Lower lobe of right lung (tissue), 2 donors: Measurements from ENCODE around the gene PADI2. TPM values are rescaled to one million over a fixed set of nuclear protein-coding genes. Genes with fewer than 3 reads are reported as not detected.
A peak's percentile ranks its signal among the peaks of the same experiment; 100 is the strongest.

Source experiments
- ATAC-seq, 2 donors: fragments of 200-7000 bp; cut with Tn5 transposase; one replicate each; pipeline ENCODE4 v1.9.1; 2020 to 2022; ENCODE audit warnings: mild to moderate bottlenecking in 2 of 2, moderate library complexity in 2 of 2
- DNase-seq: peaks from one replicate; pipeline ENCODE4 v3.0.0-alpha.2; 2020
- H3K27ac ChIP-seq: fragments of 200-600 bp; one replicate; pipeline ENCODE4 v1.8.0; 2022
- H3K27me3 ChIP-seq: fragments of 200-600 bp; one replicate; pipeline ENCODE4 v1.8.0; 2022; ENCODE audit warnings: low read depth
- H3K36me3 ChIP-seq: fragments of 200-600 bp; one replicate; pipeline ENCODE4 v1.8.0; 2022; ENCODE audit warnings: mild to moderate bottlenecking
- H3K4me1 ChIP-seq: fragments of 200-600 bp; one replicate; pipeline ENCODE4 v1.8.0; 2022
- H3K4me3 ChIP-seq: fragments of 200-600 bp; one replicate; pipeline ENCODE4 v1.8.0; 2022; ENCODE audit warnings: mild to moderate bottlenecking
- H3K9me3 ChIP-seq: fragments of 200-600 bp; one replicate; pipeline ENCODE4 v1.8.0; 2022
- intact Hi-C: fragments of 100-400 bp; cut with DNase I; formaldehyde crosslinking; loops from one replicate; pipeline ENCODE4 v1.11.0; 2022
- total RNA-seq: library from RNA; stranded (reverse); fragmentation: NEBNext Ultra II Directional; extraction: Animal tissue kit (Norgen Biotek cat#: 25700); gene quantifications from one replicate; pipeline ENCODE4 v1.2.1, GENCODE V29; 2021
- TF ChIP-seq, protein P1 (sequence below): fragments of 200-600 bp; IDR thresholded peaks from one replicate; pipeline ENCODE4 v1.8.0; 2022; ENCODE audit warnings: antibody characterized with exemption, mild to moderate bottlenecking
- donor health status: DM: no; HTN: yes; CAD: no; lungs with severe emphysema.

PADI2 gene
- total RNA-seq, 1 donor from 2014 or later, result 18.4 TPM

DNA sequence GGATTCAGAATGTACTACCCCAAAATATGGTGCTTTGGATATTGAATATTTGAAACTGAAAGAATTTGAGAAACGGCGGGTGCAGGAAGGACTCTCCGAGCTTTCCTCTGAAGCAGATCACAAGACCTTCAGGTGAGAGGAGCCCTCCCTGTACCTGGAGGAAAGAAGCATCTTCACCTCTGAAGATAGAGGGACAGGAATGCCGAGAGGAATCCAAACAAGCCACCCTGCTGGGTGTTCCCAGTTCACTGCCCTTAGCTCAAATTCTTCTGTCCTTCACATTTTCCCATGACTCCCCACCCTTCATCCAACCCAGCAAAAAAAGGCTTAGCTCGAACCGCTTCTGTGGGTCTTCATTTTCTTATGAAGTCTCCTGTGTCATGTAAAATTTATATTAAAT is 18.2 kb upstream of the PADI2 start:
- Histone ChIP-seq H3K36me3 (no peaks in the 10 kb centered on the region), H3K4me1 (no peaks in the 10 kb centered on the region), H3K4me3 (no peak overlapping the region), H3K27ac (no peak overlapping the region), H3K27me3 (peaks cover 10% of the 10 kb centered on the region), H3K9me3 (no peaks in the 10 kb centered on the region)
- no peak for ATAC-seq
- intact Hi-C loops, result no loop called here
- DNase-seq, result no peak
- TF ChIP-seq, protein P1, sequence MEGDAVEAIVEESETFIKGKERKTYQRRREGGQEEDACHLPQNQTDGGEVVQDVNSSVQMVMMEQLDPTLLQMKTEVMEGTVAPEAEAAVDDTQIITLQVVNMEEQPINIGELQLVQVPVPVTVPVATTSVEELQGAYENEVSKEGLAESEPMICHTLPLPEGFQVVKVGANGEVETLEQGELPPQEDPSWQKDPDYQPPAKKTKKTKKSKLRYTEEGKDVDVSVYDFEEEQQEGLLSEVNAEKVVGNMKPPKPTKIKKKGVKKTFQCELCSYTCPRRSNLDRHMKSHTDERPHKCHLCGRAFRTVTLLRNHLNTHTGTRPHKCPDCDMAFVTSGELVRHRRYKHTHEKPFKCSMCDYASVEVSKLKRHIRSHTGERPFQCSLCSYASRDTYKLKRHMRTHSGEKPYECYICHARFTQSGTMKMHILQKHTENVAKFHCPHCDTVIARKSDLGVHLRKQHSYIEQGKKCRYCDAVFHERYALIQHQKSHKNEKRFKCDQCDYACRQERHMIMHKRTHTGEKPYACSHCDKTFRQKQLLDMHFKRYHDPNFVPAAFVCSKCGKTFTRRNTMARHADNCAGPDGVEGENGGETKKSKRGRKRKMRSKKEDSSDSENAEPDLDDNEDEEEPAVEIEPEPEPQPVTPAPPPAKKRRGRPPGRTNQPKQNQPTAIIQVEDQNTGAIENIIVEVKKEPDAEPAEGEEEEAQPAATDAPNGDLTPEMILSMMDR, result no peak

DNA sequence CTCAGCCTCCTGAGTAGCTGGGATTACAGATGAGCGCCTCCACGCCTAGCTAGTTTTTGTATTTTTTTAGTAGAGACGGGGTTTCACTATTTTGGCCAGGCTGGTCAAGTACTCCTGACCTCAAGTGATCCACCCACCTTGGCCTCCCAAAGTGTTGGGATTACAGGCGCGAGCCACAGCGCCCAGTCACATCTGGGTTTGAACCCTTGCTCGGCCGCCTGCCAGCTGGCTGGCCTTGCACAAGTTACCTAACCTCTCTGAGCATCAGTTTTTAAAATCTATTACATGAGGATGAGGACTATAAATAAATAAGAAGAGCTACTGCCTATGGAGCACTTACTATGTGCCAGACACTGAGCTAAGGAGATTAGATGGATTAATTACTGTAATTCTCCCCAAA is 17.7 kb upstream of the PADI2 start:
- Histone ChIP-seq H3K36me3 (no peaks in the 10 kb centered on the region), H3K27me3 (peaks cover 10% of the 10 kb centered on the region), H3K9me3 (no peaks in the 10 kb centered on the region), H3K4me3 (no peak overlapping the region), H3K27ac (no peak overlapping the region), H3K4me1 (no peaks in the 10 kb centered on the region)
- DNase-seq (no peak), ATAC-seq (no peak)
- intact Hi-C loops, result no loop called here
- TF ChIP-seq, protein P1, result no peak

DNA sequence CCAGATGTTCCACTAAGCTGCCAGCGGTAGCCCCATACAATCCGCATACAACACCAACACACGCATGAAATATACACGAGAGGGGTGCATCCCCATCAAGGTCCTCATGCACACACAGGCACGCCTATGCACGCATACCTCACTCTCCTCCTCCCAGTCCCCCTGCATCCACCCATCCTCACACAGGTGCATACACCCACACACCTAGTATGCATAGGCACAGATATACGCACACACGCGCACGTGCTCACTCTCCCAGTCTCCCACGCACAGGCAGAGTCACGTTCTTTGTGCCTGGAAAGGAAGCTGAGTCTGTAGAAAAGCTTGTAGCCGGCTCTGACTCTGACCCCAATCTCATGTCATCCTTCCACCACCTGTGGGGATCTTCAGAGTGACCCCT is 16.9 kb upstream of the PADI2 start:
- Histone ChIP-seq H3K27me3 (peaks cover 10% of the 10 kb centered on the region), H3K4me1 (no peaks in the 10 kb centered on the region), H3K4me3 (no peak overlapping the region), H3K27ac (no peak overlapping the region), H3K36me3 (no peaks in the 10 kb centered on the region), H3K9me3 (no peaks in the 10 kb centered on the region)
- intact Hi-C loops, result no loop called here
- DNase-seq (no peak), ATAC-seq (no peak)
- TF ChIP-seq, protein P1, result no peak

DNA sequence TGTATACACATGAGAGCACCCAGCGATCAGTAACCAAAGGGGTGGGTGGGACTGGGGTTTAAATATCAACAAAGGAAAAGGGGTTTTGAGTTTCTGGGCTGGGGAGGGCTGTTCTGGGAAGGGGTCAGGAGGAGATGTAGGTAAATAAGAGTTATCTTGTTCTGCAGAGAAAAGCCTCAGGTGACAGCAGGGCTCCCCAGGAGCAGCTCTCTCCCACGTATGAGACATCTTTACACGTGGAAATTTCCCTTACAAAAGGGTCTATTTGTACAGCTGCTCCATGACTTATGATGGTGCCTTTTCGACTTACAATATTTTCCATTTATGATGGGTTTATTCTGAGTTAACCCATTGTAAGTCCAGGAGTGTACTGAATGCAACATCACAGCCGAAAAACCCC is 16.3 kb upstream of the PADI2 start:
- intact Hi-C loops, result no loop called here
- no peak for ATAC-seq
- Histone ChIP-seq H3K36me3 (no peaks in the 10 kb centered on the region), H3K4me3 (no peak overlapping the region), H3K9me3 (no peaks in the 10 kb centered on the region), H3K27ac (no peak overlapping the region), H3K4me1 (no peaks in the 10 kb centered on the region), H3K27me3 (peaks cover 10% of the 10 kb centered on the region)
- TF ChIP-seq, protein P1, result no peak
- no peak for DNase-seq

DNA sequence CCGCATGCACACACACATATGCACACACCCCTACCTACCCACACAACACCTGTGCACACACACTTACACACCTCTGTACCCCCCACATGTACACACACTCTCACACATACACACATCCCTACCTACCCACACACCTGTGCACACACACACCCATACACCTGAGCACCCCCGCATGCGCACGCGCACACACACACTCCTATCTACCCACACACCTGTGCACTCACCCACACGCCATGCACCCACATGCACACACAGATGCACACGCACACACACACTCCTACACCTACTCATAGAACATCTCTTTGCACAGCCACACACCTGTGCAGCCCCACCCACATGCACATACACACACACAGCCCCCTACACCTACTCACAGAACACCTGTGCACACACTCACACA is 15.5 kb upstream of the PADI2 start:
- Histone ChIP-seq H3K4me1 (no peaks in the 10 kb centered on the region), H3K9me3 (no peaks in the 10 kb centered on the region), H3K27ac (no peak overlapping the region), H3K27me3 (peaks cover 10% of the 10 kb centered on the region), H3K4me3 (no peak overlapping the region), H3K36me3 (no peaks in the 10 kb centered on the region)
- peak in 1 of 2 donors; percentile 33 for ATAC-seq
- no peak for DNase-seq
- TF ChIP-seq, protein P1, result no peak
- intact Hi-C loops, result no loop called here

DNA sequence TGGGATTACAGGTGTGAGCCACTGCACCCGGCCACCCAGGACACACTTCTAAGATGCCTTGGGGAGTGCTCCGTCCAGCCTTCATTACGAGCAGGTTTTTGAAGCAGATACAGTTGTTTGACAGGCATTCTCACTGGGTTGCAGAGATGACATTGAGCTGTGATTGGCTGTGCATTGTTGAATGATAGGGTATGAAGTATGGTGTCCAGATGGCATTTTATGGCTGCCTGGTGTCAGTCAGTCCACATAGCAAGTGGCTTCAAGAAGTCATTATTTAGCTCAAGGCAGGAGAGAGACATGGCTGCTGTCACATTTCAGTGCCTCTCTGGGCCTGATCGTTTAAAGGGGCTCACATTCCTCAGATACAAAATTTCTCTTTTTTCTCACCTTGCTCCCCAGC is 14.8 kb upstream of the PADI2 start:
- H3K4me1 ChIP-seq, result peaks cover 3% of the 10 kb centered on the region
- peaks cover 10% of the 10 kb centered on the region for H3K27me3 ChIP-seq
- H3K4me3 ChIP-seq, result no peak overlapping the region
- TF ChIP-seq, protein P1, result no peak
- DNase-seq (no peak), ATAC-seq (no peak)
- intact Hi-C loops, result no loop called here
- H3K27ac ChIP-seq, result no peak overlapping the region
- no peaks in the 10 kb centered on the region for H3K36me3 ChIP-seq
- H3K9me3 ChIP-seq, result no peaks in the 10 kb centered on the region
